HepG2 (cell line): ENCODE results near the gene C22orf39. TPM values are rescaled to one million over a fixed set of nuclear protein-coding genes. Genes with fewer than 3 reads are reported as not detected.

Experiments
- CEBPG ChIP-seq: IDR thresholded peaks from 2 replicates; pipeline ENCODE4 v1.6.1; 2016
- HOXA7 ChIP-seq: sonication (generic); formaldehyde crosslinking; IDR thresholded peaks from 2 replicates; pipeline ENCODE4 v1.8.1; 2022; ENCODE audit warnings: mild to moderate bottlenecking, missing genetic modification reagents, moderate library complexity
- JUN ChIP-seq: sonication (generic); formaldehyde crosslinking; IDR thresholded peaks from 2 replicates; pipeline ENCODE4 v1.4.0; 2020; ENCODE audit warnings: mild to moderate bottlenecking, missing genetic modification reagents
- POGZ ChIP-seq: sonication (generic); formaldehyde crosslinking; IDR thresholded peaks from 2 replicates; pipeline ENCODE4 v1.4.0; 2020; ENCODE audit warnings: mild to moderate bottlenecking, missing genetic modification reagents
- PRDM10 ChIP-seq: sonication (generic); formaldehyde crosslinking; IDR thresholded peaks from 2 replicates; pipeline ENCODE4 v1.4.0; 2020; ENCODE audit warnings: low read depth, missing genetic modification reagents
- RFX1 ChIP-seq: fragments of 450-650 bp; IDR thresholded peaks from 2 replicates; pipeline ENCODE4 v1.6.1; 2017
- TBX2 ChIP-seq: sonication (generic); formaldehyde crosslinking; IDR thresholded peaks from 2 replicates; pipeline ENCODE4 v1.5.0; 2020; ENCODE audit warnings: missing genetic modification reagents, mild to moderate bottlenecking, borderline replicate concordance
- ZBTB3 ChIP-seq: sonication (generic); formaldehyde crosslinking; IDR thresholded peaks from 2 replicates; pipeline ENCODE4 v1.4.0; 2020; ENCODE audit warnings: low read depth, mild to moderate bottlenecking, moderate library complexity, missing genetic modification reagents, borderline replicate concordance
- ZNF607 ChIP-seq: sonication (generic); formaldehyde crosslinking; IDR thresholded peaks from 2 replicates; pipeline ENCODE4 v1.5.1; 2020; ENCODE audit warnings: missing genetic modification reagents, mild to moderate bottlenecking, borderline replicate concordance
- ZNF720 ChIP-seq: sonication (generic); formaldehyde crosslinking; IDR thresholded peaks from 2 replicates; pipeline ENCODE4 v1.4.0; 2020; ENCODE audit warnings: missing genetic modification reagents
- ZSCAN20 ChIP-seq: sonication (generic); formaldehyde crosslinking; IDR thresholded peaks from 2 replicates; pipeline ENCODE4 v1.4.0; 2020; ENCODE audit warnings: missing genetic modification reagents, mild to moderate bottlenecking, borderline replicate concordance
- polyA plus RNA-seq, 8 experiments: library from polyadenylated mRNA; depleted of rRNA in 3 of 8; stranded (reverse) in 7 of 8; unstranded in 1 of 8; fragments of >200 nt; fragmentation: Illumina TruSeq in 4 of 8; extraction: Trizol in 4 of 8; gene quantifications; 2 replicates each; pipeline versions ENCODE4 v1.2.1 to v1.2.3, GENCODE V29; 2011 to 2016; ENCODE audit warnings: low read depth in 4 of 8, missing spikeins in 1 of 8, mixed read lengths in 1 of 8; ENCODE audit not compliant: insufficient read depth in 1 of 8
- total RNA-seq, 5 experiments: library from RNA; depleted of rRNA; stranded (reverse); fragments of >200 nt; fragmentation: Illumina TruSeq; extraction: Trizol; gene quantifications; 2 replicates each; pipeline ENCODE4 v1.2.3, GENCODE V29; 2016; ENCODE audit warnings: low read depth in 1 of 5
- TF ChIP-seq, protein P1 (sequence below): sonication (generic); formaldehyde crosslinking; IDR thresholded peaks from 2 replicates; pipeline ENCODE4 v1.8.1; 2022; ENCODE audit warnings: low read depth, mild to moderate bottlenecking, missing genetic modification reagents
- TF ChIP-seq, protein P2 (sequence below): sonication (generic); formaldehyde crosslinking; IDR thresholded peaks from 2 replicates; pipeline ENCODE4 v1.4.0; 2020; ENCODE audit warnings: mild to moderate bottlenecking, missing genetic modification reagents
- TF ChIP-seq, protein P3 (sequence below): sonication (generic); formaldehyde crosslinking; IDR thresholded peaks from 2 replicates; pipeline ENCODE4 v1.5.0; 2020; ENCODE audit warnings: missing genetic modification reagents
- TF ChIP-seq, protein P4 (sequence below): sonication (generic); formaldehyde crosslinking; conservative IDR thresholded peaks from 2 replicates; pipeline ENCODE4 v1.4.0; 2020; ENCODE audit warnings: missing genetic modification reagents

Gene C22orf39
- total and polyA plus RNA-seq, 2 of the 13 experiments (the other 11 are each of a cell fraction or from before 2014, with no cell fraction given) = 23.4 to 26.4 TPM

DNA sequence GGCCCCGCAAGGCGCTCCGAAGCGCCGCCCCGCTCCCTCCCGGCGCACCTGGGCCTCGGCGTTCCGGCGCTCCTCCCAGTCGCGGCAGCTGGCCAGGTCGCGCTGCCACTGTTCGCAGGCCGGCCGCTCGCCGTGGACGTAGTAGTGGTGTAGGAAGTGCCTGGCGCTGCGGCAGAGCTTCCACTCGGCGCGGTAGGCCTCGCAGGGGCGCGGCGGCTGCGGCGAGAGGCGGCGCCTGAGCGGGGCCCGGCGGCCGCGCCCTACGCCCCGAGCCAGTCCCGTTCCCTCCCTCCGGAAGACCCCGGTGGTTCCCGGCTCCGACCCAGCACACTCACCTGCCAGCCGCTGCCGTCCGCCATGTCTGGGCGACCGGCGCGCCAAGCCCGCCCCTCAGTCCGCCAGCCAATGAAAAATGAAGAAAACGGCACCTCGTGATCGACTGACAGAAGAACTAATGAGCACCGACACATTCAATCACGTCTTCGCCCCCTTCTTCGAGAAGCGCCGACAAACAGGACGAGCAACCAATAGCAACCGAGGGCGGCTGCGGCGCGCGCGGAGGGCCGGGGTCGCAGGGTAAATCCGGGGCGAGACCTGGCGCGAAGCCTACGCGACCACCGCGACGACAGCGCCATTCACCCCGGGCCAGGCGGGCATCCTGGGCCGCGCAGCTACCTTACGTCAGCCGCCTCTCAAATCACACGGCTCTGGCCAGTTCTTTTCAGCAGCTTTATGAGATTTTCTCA is at the start of gene C22orf39 (continued):
- TF ChIP-seq PRDM10 (CRISPR knock-in tag) (no peak), ZSCAN20 (no peak; the same call in 1 of the 2 replicates), POGZ (CRISPR knock-in tag) (peak; percentile 25; the same call in 1 of the 2 replicates), TBX2 (CRISPR knock-in tag) (peak; percentile 53), ZNF607 (CRISPR knock-in tag) (0 out of 2 replicates have a peak, but pooled peaks have one; percentile 22), HOXA7 (no peak), ZBTB3 (CRISPR knock-in tag) (no peak), ZNF720 (CRISPR knock-in tag) (no peak), JUN (CRISPR knock-in tag) (no peak), CEBPG (CRISPR knock-in tag) (no peak), RFX1 (no peak; the same call in 1 of the 2 replicates)
- TF ChIP-seq, protein P1, sequence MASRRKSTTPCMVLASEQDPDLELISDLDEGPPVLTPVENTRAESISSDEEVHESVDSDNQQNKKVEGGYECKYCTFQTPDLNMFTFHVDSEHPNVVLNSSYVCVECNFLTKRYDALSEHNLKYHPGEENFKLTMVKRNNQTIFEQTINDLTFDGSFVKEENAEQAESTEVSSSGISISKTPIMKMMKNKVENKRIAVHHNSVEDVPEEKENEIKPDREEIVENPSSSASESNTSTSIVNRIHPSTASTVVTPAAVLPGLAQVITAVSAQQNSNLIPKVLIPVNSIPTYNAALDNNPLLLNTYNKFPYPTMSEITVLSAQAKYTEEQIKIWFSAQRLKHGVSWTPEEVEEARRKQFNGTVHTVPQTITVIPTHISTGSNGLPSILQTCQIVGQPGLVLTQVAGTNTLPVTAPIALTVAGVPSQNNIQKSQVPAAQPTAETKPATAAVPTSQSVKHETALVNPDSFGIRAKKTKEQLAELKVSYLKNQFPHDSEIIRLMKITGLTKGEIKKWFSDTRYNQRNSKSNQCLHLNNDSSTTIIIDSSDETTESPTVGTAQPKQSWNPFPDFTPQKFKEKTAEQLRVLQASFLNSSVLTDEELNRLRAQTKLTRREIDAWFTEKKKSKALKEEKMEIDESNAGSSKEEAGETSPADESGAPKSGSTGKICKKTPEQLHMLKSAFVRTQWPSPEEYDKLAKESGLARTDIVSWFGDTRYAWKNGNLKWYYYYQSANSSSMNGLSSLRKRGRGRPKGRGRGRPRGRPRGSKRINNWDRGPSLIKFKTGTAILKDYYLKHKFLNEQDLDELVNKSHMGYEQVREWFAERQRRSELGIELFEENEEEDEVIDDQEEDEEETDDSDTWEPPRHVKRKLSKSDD (CRISPR knock-in tag) = 0 out of 2 replicates have a peak, but pooled peaks have one; percentile 55
- TF ChIP-seq, protein P2, sequence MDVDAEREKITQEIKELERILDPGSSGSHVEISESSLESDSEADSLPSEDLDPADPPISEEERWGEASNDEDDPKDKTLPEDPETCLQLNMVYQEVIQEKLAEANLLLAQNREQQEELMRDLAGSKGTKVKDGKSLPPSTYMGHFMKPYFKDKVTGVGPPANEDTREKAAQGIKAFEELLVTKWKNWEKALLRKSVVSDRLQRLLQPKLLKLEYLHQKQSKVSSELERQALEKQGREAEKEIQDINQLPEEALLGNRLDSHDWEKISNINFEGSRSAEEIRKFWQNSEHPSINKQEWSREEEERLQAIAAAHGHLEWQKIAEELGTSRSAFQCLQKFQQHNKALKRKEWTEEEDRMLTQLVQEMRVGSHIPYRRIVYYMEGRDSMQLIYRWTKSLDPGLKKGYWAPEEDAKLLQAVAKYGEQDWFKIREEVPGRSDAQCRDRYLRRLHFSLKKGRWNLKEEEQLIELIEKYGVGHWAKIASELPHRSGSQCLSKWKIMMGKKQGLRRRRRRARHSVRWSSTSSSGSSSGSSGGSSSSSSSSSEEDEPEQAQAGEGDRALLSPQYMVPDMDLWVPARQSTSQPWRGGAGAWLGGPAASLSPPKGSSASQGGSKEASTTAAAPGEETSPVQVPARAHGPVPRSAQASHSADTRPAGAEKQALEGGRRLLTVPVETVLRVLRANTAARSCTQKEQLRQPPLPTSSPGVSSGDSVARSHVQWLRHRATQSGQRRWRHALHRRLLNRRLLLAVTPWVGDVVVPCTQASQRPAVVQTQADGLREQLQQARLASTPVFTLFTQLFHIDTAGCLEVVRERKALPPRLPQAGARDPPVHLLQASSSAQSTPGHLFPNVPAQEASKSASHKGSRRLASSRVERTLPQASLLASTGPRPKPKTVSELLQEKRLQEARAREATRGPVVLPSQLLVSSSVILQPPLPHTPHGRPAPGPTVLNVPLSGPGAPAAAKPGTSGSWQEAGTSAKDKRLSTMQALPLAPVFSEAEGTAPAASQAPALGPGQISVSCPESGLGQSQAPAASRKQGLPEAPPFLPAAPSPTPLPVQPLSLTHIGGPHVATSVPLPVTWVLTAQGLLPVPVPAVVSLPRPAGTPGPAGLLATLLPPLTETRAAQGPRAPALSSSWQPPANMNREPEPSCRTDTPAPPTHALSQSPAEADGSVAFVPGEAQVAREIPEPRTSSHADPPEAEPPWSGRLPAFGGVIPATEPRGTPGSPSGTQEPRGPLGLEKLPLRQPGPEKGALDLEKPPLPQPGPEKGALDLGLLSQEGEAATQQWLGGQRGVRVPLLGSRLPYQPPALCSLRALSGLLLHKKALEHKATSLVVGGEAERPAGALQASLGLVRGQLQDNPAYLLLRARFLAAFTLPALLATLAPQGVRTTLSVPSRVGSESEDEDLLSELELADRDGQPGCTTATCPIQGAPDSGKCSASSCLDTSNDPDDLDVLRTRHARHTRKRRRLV = no peak
- TF ChIP-seq, protein P3, sequence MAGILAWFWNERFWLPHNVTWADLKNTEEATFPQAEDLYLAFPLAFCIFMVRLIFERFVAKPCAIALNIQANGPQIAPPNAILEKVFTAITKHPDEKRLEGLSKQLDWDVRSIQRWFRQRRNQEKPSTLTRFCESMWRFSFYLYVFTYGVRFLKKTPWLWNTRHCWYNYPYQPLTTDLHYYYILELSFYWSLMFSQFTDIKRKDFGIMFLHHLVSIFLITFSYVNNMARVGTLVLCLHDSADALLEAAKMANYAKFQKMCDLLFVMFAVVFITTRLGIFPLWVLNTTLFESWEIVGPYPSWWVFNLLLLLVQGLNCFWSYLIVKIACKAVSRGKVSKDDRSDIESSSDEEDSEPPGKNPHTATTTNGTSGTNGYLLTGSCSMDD (CRISPR knock-in tag) = peak; percentile 32; the same call in 1 of the 2 replicates
- TF ChIP-seq, protein P4, sequence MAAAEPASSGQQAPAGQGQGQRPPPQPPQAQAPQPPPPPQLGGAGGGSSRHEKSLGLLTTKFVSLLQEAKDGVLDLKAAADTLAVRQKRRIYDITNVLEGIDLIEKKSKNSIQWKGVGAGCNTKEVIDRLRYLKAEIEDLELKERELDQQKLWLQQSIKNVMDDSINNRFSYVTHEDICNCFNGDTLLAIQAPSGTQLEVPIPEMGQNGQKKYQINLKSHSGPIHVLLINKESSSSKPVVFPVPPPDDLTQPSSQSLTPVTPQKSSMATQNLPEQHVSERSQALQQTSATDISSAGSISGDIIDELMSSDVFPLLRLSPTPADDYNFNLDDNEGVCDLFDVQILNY (CRISPR knock-in tag) = peak; percentile 90
